ENCODE data around the gene ESR1.
"Not testable (repeated sequence)": the region's sequence is repeated elsewhere in the genome, so short reads cannot be mapped to it uniquely, and the experiment has no call there.

Gene ESR1

GRCh38 chr6:151899221-151899620 is 91.7 kb downstream of the ESR1 start:
- H3K27me3 Mint-ChIP-seq; H3K4me3 Mint-ChIP-seq; H3K36me3 Mint-ChIP-seq; H3K4me1 Mint-ChIP-seq (ENCODE audit: low read depth); H3K27ac Mint-ChIP-seq: not testable (repeated sequence)
- H3K9me3 Mint-ChIP-seq (ENCODE audit: low read depth) = peaks cover 14% of the 10 kb centered on the region

GRCh38 chr6:151899796-151900195 is 92.3 kb downstream of the ESR1 start:
- not testable (repeated sequence) for H3K4me3 Mint-ChIP-seq; H3K36me3 Mint-ChIP-seq; H3K27ac Mint-ChIP-seq; H3K27me3 Mint-ChIP-seq; H3K4me1 Mint-ChIP-seq (ENCODE audit: low read depth)
- peaks cover 14% of the 10 kb centered on the region for H3K9me3 Mint-ChIP-seq (ENCODE audit: low read depth)

DNA sequence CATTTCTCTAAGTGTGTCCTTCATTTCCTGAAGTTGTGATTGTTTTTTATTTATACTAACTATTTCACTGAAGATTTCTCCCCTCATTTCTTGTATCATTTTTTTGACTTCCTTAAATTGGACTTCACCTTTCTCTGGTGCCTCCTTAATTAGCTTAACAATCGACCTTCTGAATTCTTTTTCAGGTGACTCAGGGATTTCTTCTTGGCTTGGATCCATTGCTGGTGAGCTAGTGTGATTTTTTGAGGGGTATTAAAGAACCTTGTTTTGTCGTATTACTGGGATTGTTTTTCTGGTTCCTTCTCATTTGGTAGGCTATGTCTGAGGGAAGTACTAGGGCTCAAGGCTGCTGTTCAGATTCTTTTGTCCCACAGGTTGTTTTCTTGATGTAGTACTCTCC is 92.8 kb downstream of the ESR1 start:
- no peaks in the 10 kb centered on the region for H3K36me3 Mint-ChIP-seq

GRCh38 chr6:151901009-151901411 is 93.5 kb downstream of the ESR1 start:
- H3K4me3 Mint-ChIP-seq = no peak overlapping the region

More for the DNA sequence above, 92.8 kb downstream of the ESR1 start:
- Mint-ChIP-seq H3K9me3 (ENCODE audit: low read depth) (peaks cover 14% of the 10 kb centered on the region), H3K4me3 (no peak overlapping the region), H3K4me1 (ENCODE audit: low read depth) (no peaks in the 10 kb centered on the region), H3K27ac (no peak overlapping the region), H3K27me3 (peaks cover 2% of the 10 kb centered on the region)

GRCh38 chr6:151904631-151905030 is 97.1 kb downstream of the ESR1 start:
- Mint-ChIP-seq H3K36me3 (no peaks in the 10 kb centered on the region), H3K27me3 (no peaks in the 10 kb centered on the region), H3K4me1 (ENCODE audit: low read depth) (no peaks in the 10 kb centered on the region), H3K9me3 (ENCODE audit: low read depth) (peaks cover 7% of the 10 kb centered on the region), H3K4me3 (no peak overlapping the region), H3K27ac (no peak overlapping the region)

More at GRCh38 chr6:151901009-151901411, 93.5 kb downstream of the ESR1 start:
- peaks cover 2% of the 10 kb centered on the region for H3K27me3 Mint-ChIP-seq
- no peaks in the 10 kb centered on the region for H3K36me3 Mint-ChIP-seq
- peaks cover 14% of the 10 kb centered on the region for H3K9me3 Mint-ChIP-seq (ENCODE audit: low read depth)
- H3K4me1 Mint-ChIP-seq (ENCODE audit: low read depth) = no peaks in the 10 kb centered on the region
- H3K27ac Mint-ChIP-seq = no peak overlapping the region

- Mint-ChIP-seq H3K27ac (no peak overlapping the region), H3K4me1 (ENCODE audit: low read depth) (no peaks in the 10 kb centered on the region), H3K27me3 (no peaks in the 10 kb centered on the region), H3K9me3 (ENCODE audit: low read depth) (peaks cover 5% of the 10 kb centered on the region), H3K36me3 (no peaks in the 10 kb centered on the region), H3K4me3 (no peak overlapping the region)
Observed at GRCh38 chr6:151905072-151905471, 97.6 kb downstream of the ESR1 start.

DNA sequence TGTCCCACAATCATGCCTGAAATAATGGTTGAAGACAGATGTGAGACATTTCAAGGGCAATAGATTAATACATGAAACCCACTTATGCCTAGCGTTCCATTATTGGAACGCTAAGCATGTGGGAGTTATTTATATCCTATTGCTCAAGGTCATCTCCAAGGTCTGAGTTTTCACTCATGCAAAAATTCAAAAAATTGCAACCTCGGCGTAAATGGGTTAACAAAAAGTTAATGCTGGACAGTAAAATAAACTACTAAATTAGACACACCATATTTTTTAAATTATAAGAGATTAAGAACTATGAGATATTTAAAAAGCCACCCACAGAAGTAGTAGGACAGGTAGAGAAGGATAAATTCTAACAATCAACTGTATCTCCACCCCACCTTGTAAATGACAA is 98.4 kb downstream of the ESR1 start:
- Mint-ChIP-seq H3K4me3 (no peak overlapping the region), H3K27me3 (no peaks in the 10 kb centered on the region), H3K27ac (no peak overlapping the region), H3K36me3 (no peaks in the 10 kb centered on the region), H3K4me1 (ENCODE audit: low read depth) (no peaks in the 10 kb centered on the region), H3K9me3 (ENCODE audit: low read depth) (no peaks in the 10 kb centered on the region)

DNA sequence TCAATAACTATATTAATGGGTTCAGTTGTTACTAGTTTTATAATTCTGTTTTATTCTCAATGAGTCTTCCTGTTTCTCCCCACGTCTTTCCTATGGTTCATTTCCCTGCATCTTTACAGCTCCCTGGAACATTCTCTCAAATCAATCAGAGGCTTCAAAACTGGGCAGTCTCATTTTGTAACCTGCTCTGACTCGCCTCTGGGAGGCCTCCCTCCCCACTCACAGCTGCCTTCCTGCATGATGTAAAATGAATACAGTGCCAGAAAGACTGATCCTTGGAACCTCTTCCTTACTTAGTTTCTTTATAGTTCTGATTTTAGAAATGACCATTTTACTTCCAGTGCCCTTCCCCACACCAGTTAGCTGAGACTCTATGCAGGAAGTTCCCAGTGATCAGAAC is 103.9 kb downstream of the ESR1 start:
- no peaks in the 10 kb centered on the region for H3K36me3 Mint-ChIP-seq
- H3K27ac Mint-ChIP-seq = no peak overlapping the region
- no peaks in the 10 kb centered on the region for H3K27me3 Mint-ChIP-seq
- no peaks in the 10 kb centered on the region for H3K4me1 Mint-ChIP-seq (ENCODE audit: low read depth)
- no peak overlapping the region for H3K4me3 Mint-ChIP-seq
- H3K9me3 Mint-ChIP-seq (ENCODE audit: low read depth) = no peaks in the 10 kb centered on the region

DNA sequence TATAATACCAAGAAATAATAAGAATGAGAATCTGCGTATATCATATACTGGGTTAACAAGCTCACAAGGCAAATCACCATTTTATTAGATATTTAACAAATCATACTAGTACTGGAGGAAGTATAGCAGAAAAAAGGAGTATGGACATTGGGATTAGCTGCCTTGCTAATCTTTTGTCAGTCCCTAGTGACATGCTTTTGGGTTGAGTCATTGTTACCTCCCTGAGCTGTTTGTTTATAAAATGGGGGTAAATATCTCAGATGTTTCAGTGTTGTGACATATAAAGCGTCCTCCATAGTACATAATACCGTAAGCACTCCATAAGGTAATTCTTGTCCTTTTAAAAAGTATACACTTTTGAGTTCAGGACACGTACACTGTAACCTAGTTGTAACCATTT is 107.0 kb downstream of the ESR1 start:
- no peaks in the 10 kb centered on the region for H3K9me3 Mint-ChIP-seq (ENCODE audit: low read depth)
- no peak overlapping the region for H3K4me3 Mint-ChIP-seq
- H3K4me1 Mint-ChIP-seq (ENCODE audit: low read depth) = no peaks in the 10 kb centered on the region
- H3K27me3 Mint-ChIP-seq = peaks cover under 1% of the 10 kb centered on the region
- no peaks in the 10 kb centered on the region for H3K36me3 Mint-ChIP-seq
- H3K27ac Mint-ChIP-seq = no peak overlapping the region

DNA sequence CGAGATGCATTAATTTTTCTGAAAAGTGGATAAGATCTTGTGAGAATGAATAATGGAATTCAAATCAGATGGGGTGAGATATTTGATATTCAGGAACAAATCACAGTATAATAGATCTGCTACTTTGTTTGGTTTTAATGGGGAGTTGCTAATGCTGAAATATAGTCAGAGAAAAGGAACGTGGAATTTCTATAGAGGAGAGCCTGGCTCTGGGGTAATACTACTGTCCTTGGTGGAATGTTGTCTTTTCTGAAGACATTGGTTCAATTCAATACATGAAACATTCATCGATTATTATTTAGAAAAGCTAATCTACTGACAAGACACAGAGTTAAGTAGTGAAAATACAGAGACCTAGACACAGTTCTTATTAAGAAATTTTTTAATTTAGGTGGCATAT is 108.6 kb downstream of the ESR1 start:
- Mint-ChIP-seq H3K4me1 (ENCODE audit: low read depth) (no peaks in the 10 kb centered on the region), H3K9me3 (ENCODE audit: low read depth) (no peaks in the 10 kb centered on the region), H3K4me3 (no peak overlapping the region), H3K36me3 (no peaks in the 10 kb centered on the region), H3K27ac (no peak overlapping the region), H3K27me3 (peaks cover 2% of the 10 kb centered on the region)

GRCh38 chr6:151916680-151917164 is 109.2 kb downstream of the ESR1 start:
- Mint-ChIP-seq H3K27ac (no peak overlapping the region), H3K27me3 (peaks cover 2% of the 10 kb centered on the region), H3K4me3 (no peak overlapping the region), H3K9me3 (ENCODE audit: low read depth) (peaks cover 4% of the 10 kb centered on the region), H3K4me1 (ENCODE audit: low read depth) (no peaks in the 10 kb centered on the region), H3K36me3 (no peaks in the 10 kb centered on the region)

GRCh38 chr6:151917531-151918329 is 110.2 kb downstream of the ESR1 start:
- Mint-ChIP-seq H3K27ac (no peak overlapping the region), H3K27me3 (peaks cover 2% of the 10 kb centered on the region)

GRCh38 chr6:151940307-151940706 is 132.8 kb downstream of the ESR1 start:
- Mint-ChIP-seq H3K27me3 (peaks cover 8% of the 10 kb centered on the region), H3K4me3 (no peak overlapping the region), H3K36me3 (no peaks in the 10 kb centered on the region), H3K27ac (no peak overlapping the region), H3K9me3 (ENCODE audit: low read depth) (no peaks in the 10 kb centered on the region), H3K4me1 (ENCODE audit: low read depth) (no peaks in the 10 kb centered on the region)

More at GRCh38 chr6:151917531-151918329, 110.2 kb downstream of the ESR1 start:
- H3K9me3 Mint-ChIP-seq (ENCODE audit: low read depth) = peaks cover 7% of the 10 kb centered on the region
- H3K36me3 Mint-ChIP-seq = no peaks in the 10 kb centered on the region
- no peaks in the 10 kb centered on the region for H3K4me1 Mint-ChIP-seq (ENCODE audit: low read depth)
- H3K4me3 Mint-ChIP-seq = no peak overlapping the region

DNA sequence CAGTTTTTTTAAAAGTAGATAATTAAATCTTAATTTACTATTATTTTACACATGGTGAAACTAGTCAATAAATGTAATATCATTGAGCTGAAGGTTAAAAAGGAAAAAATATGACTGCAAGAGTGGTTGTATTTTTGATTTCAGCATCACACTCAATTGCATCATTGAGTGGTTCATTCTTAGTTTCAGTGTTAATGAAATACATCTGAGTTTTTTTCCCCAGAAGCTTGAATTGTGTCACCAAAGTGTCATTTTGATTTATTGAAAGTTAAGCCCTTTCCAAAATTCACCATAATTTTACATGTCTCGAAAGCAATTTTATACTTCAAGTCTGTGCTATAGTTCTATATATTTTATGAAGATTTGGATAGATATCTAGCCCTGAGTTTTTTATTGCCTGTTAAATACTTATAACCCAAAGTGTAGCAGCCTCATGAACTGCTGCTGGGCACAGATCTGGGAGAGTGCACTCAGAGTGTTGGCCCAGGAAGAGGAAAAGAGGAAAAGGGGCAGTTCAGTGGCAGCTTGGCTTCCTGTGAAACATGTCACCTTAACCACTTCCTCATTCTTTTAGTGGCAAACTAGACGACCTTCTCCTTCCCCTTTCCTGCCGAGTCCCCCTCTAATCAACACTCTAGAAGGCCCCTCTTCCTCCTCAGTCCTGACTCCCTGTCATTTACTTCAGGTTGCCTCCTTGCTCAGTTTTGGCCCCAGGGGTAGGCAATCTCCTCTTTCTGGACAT is 140.7 kb downstream of the ESR1 start:
- Mint-ChIP-seq H3K9me3 (ENCODE audit: low read depth) (peaks cover 7% of the 10 kb centered on the region), H3K36me3 (peaks cover 5% of the 10 kb centered on the region), H3K4me3 (no peak overlapping the region), H3K27me3 (peaks cover 2% of the 10 kb centered on the region), H3K27ac (no peak overlapping the region), H3K4me1 (ENCODE audit: low read depth) (peaks cover 15% of the 10 kb centered on the region)

GRCh38 chr6:151958332-151958731 is 150.8 kb downstream of the ESR1 start:
- no peak overlapping the region for H3K27ac Mint-ChIP-seq
- peaks cover 6% of the 10 kb centered on the region for H3K9me3 Mint-ChIP-seq (ENCODE audit: low read depth)
- no peaks in the 10 kb centered on the region for H3K36me3 Mint-ChIP-seq
- no peak overlapping the region for H3K4me3 Mint-ChIP-seq
- H3K27me3 Mint-ChIP-seq = peaks cover 2% of the 10 kb centered on the region
- H3K4me1 Mint-ChIP-seq (ENCODE audit: low read depth) = peaks cover 11% of the 10 kb centered on the region

All from activated naive CD8-positive, alpha-beta T cell (primary cell).